ENCODE measurements around the gene AJM1. TPM values are rescaled to one million over a fixed set of nuclear protein-coding genes. Genes with fewer than 3 reads are reported as not detected.
A peak's percentile ranks its signal among the peaks of the same experiment; 100 is the strongest.
"Not testable (repeated sequence)": the region's sequence is repeated elsewhere in the genome, so short reads cannot be mapped to it uniquely, and the experiment has no call there.

The AJM1 gene
- polyA plus RNA-seq, 3 donors = 0.10 to 2.0 (median 0.18) TPM

DNA sequence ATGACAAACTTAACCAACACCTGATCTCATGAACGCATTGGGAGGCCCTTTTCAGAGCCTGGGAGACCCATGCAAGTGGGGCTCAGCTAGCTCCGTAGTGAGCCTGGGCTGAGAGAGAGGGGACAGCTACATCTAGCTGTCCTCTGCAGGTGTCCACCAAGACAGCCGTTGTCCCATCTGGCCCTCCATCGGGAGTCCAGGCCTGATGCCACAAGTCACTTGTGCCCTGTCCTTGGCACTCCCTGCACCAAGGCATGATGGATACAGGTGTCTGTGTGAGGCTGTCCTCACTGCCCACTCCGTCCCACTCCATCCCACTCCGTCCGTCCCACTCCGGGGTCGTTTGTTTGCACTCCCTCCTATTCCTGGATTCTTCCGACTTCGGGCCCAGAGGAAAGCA, 26.4 kb downstream of the AJM1 start:
- Mint-ChIP-seq H3K36me3 (peaks cover 3 to 7% of the 10 kb centered on the region in 2 donors), H3K4me1 (peaks cover 11% of the 10 kb centered on the region), H3K4me3 (no peak overlapping the region), H3K9me3 (peaks cover 3 to 33% (median 24%) of the 10 kb centered on the region in 7 donors), H3K27me3 (ENCODE audit: low read depth in 3 of 3) (peaks cover under 1 to 4% (median 2%) of the 10 kb centered on the region in 3 donors), H3K27ac (peak overlapping the region in 1 of 7 donors; percentile 50)
- H2AFZ ChIP-seq (ENCODE audit: insufficient read depth, low read depth, low read length, poor library complexity, severe bottlenecking) = no peak overlapping the region
- peaks cover 3 to 6% of the 10 kb centered on the region in 2 donors for H3K36me3 ChIP-seq (replicated peaks in 1 of 2; ENCODE audit: control insufficient read depth in 1 of 2, insufficient read depth in 2 of 2, low read length in 2 of 2)
- no peak overlapping the region for H3K27ac ChIP-seq (ENCODE audit: low read depth in 1 of 2, low read length in 2 of 2)
- H4K20me1 ChIP-seq (ENCODE audit: insufficient read depth, low read length) = peaks cover 7% of the 10 kb centered on the region
- TF ChIP-seq, protein P1, sequence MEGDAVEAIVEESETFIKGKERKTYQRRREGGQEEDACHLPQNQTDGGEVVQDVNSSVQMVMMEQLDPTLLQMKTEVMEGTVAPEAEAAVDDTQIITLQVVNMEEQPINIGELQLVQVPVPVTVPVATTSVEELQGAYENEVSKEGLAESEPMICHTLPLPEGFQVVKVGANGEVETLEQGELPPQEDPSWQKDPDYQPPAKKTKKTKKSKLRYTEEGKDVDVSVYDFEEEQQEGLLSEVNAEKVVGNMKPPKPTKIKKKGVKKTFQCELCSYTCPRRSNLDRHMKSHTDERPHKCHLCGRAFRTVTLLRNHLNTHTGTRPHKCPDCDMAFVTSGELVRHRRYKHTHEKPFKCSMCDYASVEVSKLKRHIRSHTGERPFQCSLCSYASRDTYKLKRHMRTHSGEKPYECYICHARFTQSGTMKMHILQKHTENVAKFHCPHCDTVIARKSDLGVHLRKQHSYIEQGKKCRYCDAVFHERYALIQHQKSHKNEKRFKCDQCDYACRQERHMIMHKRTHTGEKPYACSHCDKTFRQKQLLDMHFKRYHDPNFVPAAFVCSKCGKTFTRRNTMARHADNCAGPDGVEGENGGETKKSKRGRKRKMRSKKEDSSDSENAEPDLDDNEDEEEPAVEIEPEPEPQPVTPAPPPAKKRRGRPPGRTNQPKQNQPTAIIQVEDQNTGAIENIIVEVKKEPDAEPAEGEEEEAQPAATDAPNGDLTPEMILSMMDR (IDR thresholded peaks at IDR 0.05) = no peak
- no peaks in the 10 kb centered on the region for H3K27me3 ChIP-seq (ENCODE audit: control insufficient read depth in 2 of 2, insufficient read depth in 2 of 2, low read length in 2 of 2)
- 98% methylated on average over 11 of the region's 11 CpGs for WGBS (ENCODE audit: insufficient coverage)
- no peak overlapping the region for H3K4me3 ChIP-seq (replicated peaks in 1 of 3; ENCODE audit: low read depth in 2 of 3, low read length in 3 of 3)
- peaks cover 14 to 29% of the 10 kb centered on the region in 2 donors for H3K9me3 ChIP-seq (replicated peaks in 1 of 2; ENCODE audit: control insufficient read depth in 1 of 2, insufficient read depth in 1 of 2, low read length in 2 of 2)
- H3K4me1 ChIP-seq (ENCODE audit: control insufficient read depth in 1 of 2, insufficient read depth in 2 of 2, low read length in 2 of 2) = peaks cover 10 to 14% of the 10 kb centered on the region in 2 donors
- no peak overlapping the region for H3K9ac ChIP-seq (ENCODE audit: insufficient read depth, low read length, poor library complexity, severe bottlenecking)
- DNase-seq = peak in 1 of 3 donors; percentile 3
- intact Hi-C loops (cut with micrococcal nuclease) = no loop called here
- peaks cover 22% of the 10 kb centered on the region for H3K79me2 ChIP-seq (ENCODE audit: insufficient read depth, low read length)
- H3K4me2 ChIP-seq (replicated peaks; ENCODE audit: extremely low read depth, low read length, poor library complexity, severe bottlenecking) = no peak overlapping the region

DNA sequence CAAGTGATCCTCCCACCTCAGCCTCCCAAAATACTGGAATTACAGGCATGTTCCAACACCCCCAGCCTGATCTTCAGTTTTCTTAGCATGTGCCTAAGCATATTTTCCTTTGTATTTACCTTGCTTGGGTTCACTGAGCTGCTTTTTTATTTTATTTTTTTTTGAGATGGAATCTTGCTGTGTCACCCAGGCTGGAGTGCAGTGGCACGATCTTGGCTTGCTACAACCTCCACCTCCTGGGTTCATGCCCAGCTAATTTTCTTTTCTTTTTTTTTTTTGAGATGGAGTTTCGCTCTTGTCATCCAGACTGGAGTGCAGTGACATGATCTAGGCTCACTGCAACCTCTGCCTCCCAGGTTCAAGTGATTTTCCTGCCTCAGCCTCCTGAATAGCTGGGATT, 27.3 kb downstream of the AJM1 start:
- H3K4me2 ChIP-seq (replicated peaks; ENCODE audit: extremely low read depth, low read length, poor library complexity, severe bottlenecking); H3K9ac ChIP-seq (ENCODE audit: insufficient read depth, low read length, poor library complexity, severe bottlenecking); DNase-seq; H2AFZ ChIP-seq (ENCODE audit: insufficient read depth, low read depth, low read length, poor library complexity, severe bottlenecking); H3K27ac ChIP-seq (ENCODE audit: low read depth in 1 of 2, low read length in 2 of 2); H3K4me3 Mint-ChIP-seq; H3K27me3 Mint-ChIP-seq (ENCODE audit: low read depth in 3 of 3); H3K27me3 ChIP-seq (ENCODE audit: control insufficient read depth in 2 of 2, insufficient read depth in 2 of 2, low read length in 2 of 2); H3K4me3 ChIP-seq (replicated peaks in 1 of 3; ENCODE audit: low read depth in 2 of 3, low read length in 3 of 3); H4K20me1 ChIP-seq (ENCODE audit: insufficient read depth, low read length); H3K4me1 Mint-ChIP-seq; intact Hi-C loops (cut with micrococcal nuclease); H3K36me3 Mint-ChIP-seq; H3K36me3 ChIP-seq (replicated peaks in 1 of 2; ENCODE audit: control insufficient read depth in 1 of 2, insufficient read depth in 2 of 2, low read length in 2 of 2): not testable (repeated sequence)
- Histone ChIP-seq H3K79me2 (ENCODE audit: insufficient read depth, low read length) (peaks cover 13% of the 10 kb centered on the region), H3K4me1 (ENCODE audit: control insufficient read depth in 1 of 2, insufficient read depth in 2 of 2, low read length in 2 of 2) (peaks cover 10 to 14% of the 10 kb centered on the region in 2 donors), H3K9me3 (replicated peaks in 1 of 2; ENCODE audit: control insufficient read depth in 1 of 2, insufficient read depth in 1 of 2, low read length in 2 of 2) (peaks cover 14 to 30% of the 10 kb centered on the region in 2 donors)
- 60% methylated on average over 1 of the region's 2 CpGs for WGBS (ENCODE audit: insufficient coverage)
- H3K9me3 Mint-ChIP-seq = peaks cover 3 to 39% (median 26%) of the 10 kb centered on the region in 7 donors
- peak overlapping the region in 1 of 7 donors; percentile 24 for H3K27ac Mint-ChIP-seq
